ENCODE results near the gene SHB.

The SHB gene

DNA sequence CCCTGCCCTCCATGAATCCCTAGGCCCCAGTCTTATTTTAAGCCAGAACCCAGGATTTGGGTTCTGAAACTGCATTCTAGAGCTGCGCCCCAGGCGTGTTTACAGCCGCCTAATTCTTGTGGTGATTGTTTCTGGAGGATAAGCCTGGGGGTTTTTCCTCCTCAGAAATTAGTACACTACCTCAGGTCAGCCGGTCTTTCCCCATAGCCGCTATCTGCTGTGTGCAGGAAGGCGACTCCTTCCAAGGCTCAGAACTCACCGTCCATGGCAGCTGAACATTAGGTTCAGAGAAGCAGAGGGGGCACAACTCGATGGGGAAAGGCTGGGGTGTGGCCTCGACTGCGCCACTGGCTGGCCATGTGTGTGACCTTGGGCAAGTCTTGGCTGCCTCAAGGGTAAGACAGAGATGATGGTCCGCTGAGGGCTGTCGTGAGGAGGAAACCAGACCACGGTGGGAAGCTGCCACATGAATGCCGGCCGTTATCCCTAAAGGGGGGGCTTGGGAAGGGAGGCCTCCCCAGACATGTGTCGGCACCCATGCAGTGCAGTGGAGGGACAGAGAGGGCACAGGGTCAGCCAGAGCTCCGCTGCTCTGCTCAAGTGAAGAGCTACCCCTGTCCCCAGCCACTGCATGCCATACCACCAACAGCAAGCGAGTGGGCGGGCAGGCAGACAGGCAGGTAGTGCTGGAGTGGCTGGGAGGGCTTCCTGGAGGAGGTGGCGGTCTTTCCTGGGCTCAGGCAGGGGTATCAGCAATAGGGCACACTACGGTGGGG, 28.9 kb downstream of the SHB start:
- no peak for FAIRE-seq

DNA sequence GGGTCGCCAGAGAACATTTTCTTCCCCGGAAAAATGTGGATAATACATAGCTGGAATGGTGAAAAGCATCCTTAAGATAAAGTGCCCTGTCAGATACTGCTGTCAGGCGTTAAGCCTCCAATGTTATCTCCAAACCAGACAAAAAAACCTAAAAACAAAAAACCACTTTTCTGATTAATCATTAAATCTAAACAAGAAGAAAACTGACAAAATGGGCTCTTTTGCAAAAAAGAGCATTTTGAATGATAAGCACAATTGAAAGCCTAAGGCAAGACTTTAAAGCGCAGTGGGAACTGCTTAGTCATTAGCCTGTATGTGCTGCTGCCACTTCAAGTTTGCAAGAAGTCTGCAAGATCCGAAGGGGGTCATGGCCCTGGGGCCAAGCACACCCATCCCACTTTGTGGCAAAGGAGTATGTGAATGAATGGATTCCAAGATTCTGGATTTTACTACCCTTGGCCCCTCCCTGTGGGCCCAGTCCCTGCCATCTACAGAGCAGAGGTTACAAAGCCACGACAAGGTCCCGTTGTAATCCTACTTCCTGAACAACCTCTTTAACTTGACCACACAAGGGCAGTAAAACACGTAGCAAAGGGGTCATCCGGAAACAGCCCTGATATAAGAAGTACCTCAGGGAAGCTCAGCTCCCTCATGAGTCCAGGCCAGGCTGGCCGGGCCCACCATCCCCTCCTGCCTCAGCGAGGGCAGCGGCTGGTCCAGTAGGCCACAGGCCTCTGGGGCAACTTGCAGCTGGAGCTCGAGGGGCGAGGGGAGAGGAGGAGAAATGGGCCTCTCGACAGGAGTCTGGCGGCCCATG, 29.7 kb downstream of the SHB start:
- no peak for FAIRE-seq

- no peak for FAIRE-seq
Measured at GRCh38 chr9:38038307-38039089, 30.5 kb downstream of the SHB start.

GRCh38 chr9:38037981-38038306, 31.1 kb downstream of the SHB start:
- no peak for FAIRE-seq

DNA sequence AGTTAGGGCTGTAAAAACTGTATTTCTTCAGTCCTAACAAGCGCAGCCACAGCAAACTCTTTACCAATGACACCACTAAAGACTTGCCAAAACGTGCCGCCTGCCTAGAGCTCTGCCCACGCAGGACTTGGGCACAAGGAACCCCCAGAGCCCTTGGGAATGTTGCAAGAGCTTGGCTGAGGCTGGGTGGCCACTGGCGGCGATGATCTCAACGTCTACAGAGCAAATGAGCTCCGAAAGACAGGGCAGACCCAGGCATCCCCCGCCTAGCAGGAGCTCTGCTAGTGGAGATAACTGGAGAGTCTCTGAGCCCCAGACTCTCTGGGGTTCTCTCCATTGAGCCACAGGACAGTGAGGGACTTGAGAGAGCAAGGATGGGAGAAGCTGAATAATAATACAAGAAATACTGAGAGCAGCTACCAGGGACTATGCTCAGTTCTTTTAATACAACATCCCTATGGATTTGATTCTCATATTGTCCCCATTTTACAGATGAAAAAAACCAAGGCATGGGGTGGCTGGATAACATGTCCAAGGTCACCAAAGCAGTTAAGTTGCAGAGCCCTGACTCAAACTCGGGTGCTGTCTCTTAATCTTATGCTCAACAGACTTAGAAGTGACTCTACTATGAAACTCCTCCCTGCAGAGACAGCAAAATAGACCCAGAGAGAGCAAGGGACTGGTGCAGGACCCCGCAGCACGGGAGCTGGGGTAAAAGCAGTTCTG, 32.5 kb downstream of the SHB start:
- no peak for FAIRE-seq

DNA sequence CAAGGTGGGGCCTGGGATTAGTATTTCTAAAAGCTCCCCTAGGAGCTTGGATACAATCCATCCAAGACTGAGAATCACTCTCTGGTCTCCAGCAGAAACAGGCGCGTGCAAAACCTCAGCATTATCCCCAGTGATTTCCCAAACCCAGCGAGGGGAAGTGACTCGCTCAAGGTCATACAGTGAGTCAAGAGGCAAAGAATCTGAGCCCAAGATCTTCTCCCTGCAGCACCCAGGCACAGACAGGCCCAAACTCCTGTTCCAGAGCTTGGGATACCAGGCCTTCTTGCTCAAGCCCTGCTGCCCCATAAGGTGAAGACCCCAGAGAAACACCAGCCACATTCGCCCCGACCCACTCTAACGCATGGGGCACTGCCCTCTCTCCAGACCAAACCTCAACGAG, 33.2 kb downstream of the SHB start:
- no peak for FAIRE-seq

- no peak for FAIRE-seq
Measured at GRCh38 chr9:38033941-38034340, 35.1 kb downstream of the SHB start.

GRCh38 chr9:38032266-38033110, 36.5 kb downstream of the SHB start:
- no peak for FAIRE-seq

- no peak for FAIRE-seq
Measured at GRCh38 chr9:38031594-38031993, 37.4 kb downstream of the SHB start.

DNA sequence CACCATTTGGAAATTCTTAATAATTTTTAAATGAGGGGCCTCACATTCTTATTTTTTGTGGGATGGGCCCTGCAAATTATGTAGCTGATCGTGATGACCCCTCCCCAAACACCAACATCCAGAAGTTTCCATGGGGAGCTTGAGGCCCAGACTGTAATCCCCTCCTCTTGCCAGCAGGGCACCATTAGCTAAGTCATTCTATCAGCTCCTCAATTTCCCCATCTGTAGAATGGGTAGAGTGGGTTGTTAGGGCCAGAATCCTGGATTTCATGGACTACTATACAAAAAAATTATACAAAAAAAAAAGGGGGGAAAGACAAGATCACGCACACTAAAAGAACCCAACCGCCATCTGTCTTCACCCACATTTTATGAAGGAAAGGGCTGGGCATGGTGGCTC, 38.4 kb downstream of the SHB start:
- no peak for FAIRE-seq

GRCh38 chr9:38029915-38030638, 39.0 kb downstream of the SHB start:
- FAIRE-seq, result no peak

- FAIRE-seq, result no peak
Measured at GRCh38 chr9:38027714-38028113, 41.3 kb downstream of the SHB start.

GRCh38 chr9:38026840-38027527, 42.0 kb downstream of the SHB start:
- FAIRE-seq, result no peak

DNA sequence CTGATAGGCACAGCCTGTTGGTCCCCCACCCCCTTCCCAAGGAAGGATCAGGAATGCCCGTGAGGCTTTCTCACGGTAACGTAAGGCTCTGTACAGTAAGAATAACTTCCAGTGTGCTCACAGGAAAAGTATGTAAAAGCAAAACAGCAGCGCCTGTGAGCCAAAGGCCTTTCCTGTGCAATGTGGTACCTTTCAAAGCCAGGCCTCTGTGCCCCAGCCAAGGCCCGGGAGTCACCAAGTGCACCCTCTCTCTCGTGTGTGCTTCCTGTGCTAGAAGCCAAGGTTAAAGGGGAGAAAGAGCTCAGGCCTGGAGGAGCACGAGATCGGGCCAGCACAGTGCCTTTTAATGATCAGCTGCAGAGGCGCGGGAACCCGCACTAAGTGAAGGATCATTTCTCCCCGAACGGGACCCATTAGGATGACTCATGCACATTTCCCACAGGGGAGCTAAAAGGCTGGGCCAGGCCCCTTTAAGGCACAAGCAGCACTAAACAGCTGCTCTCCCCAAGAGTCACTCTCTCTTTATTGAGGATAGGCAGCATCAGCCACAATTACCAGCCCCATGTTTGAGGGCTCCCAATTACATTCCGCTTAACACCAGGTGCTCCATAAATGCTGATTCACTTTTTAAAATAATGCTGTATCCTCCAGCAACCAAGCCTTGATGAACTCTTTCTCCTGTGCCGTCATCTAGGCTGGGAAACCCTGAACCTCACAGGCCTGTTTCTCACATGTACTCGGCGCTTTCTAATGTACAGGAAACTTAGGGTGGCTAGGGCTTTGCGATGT, 42.8 kb downstream of the SHB start:
- no peak for FAIRE-seq

- no peak for FAIRE-seq
Measured at GRCh38 chr9:38025166-38025565, 43.9 kb downstream of the SHB start.

DNA sequence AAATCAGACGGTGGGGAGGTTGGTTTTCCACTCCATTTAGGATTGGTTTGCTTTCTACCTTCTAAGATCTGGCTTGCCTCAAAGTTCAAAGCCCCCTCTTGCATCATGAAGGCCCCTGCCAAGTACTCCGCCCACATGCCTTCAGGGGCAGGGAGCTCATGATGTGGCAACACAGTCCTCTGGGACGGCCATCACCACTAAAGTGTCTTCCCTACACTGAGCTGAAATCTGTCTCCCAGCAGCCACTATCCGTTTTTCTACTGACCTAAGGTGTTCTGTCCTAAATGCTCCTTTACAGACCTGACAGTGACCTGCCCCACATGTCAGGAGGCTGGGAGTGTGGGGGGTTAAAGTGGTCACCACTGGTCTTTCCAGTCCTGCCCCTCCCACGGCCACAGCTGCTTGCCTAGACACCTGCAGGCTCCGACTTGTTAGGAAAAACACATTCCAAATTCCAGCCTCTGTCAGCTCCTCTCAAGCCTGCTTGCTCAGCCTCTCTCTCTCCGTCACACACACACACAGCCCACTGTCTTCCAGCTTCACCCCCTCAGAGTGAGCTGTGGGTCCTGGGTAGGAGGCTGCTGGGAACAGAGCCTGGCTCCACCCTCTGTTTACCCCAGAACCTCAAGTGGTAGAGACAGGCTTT, 44.9 kb downstream of the SHB start:
- FAIRE-seq, result no peak

DNA sequence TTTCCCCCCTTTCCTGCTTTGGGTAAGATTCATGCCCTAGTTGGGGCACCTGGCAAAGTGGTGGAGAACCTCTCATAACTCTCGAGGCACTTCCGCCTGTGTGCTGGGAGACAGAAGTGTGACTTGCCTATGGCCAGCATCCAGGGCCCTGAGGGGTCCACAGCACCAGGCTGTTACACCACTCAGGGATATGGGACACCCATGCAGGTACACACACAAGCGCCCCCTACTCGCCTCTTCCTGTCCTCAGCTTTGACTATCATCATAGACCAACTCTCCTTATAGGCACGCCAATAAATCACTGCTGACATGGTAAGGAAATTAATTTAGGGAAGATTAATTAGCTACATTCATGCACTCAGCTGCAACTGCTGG, 45.4 kb downstream of the SHB start:
- FAIRE-seq, result no peak

- FAIRE-seq, result no peak
Measured at GRCh38 chr9:38022995-38023394, 46.0 kb downstream of the SHB start.

DNA sequence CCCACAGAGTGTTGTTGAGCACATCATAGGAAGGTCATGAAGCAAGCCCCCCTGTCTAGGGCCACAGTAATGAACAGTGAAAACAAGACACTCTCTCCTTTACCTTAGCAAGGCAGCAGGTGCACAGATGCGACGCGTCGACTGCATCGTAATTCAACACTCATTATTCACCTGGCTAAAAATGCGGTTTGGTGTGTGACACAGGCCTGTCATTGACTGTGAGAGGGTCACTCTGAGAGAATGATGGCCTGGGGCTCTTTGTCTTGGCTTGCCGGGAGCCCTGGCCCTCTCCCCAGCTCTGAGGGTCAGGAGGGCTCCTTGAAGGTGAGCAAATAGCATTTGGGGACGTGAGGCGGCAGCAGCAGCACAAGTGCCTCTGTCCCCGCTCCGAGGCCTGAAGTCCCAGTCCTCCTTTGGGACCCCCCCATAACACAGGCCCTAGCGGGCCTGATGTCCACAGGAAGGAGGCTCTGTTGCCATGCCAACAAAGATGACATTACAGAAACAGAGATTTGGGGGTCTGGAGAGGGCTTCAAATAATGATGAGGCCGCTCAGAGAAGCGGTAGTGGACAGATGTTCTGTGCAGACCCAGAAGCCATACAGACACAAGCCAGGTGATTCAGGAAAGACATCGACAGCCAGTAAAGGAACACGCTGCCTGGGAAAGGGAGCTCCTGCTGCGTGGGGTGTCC, 46.7 kb downstream of the SHB start:
- no peak for FAIRE-seq

Measured in endometrium (tissue), 2 donors.